GM12865 (cell line): Measurements from ENCODE around the gene GALNT2.

Source experiments
- DNase-seq: peaks from one replicate; pipeline ENCODE4 v3.0.0; 2010; ENCODE audit warnings: low read depth
- H3K4me3 ChIP-seq: 2 replicates; pipeline ENCODE4 v1.5.1; 2011; ENCODE audit warnings: mild to moderate bottlenecking, low read depth, low read length, control low read depth
- TF ChIP-seq, protein P1 (sequence below): IDR thresholded peaks from 2 replicates; pipeline ENCODE4 v1.5.1; 2011; ENCODE audit warnings: low read length, control low read depth, low read depth, inconsistent platforms; ENCODE audit not compliant: insufficient read depth; ENCODE audit errors: missing control alignments

Gene GALNT2

DNA sequence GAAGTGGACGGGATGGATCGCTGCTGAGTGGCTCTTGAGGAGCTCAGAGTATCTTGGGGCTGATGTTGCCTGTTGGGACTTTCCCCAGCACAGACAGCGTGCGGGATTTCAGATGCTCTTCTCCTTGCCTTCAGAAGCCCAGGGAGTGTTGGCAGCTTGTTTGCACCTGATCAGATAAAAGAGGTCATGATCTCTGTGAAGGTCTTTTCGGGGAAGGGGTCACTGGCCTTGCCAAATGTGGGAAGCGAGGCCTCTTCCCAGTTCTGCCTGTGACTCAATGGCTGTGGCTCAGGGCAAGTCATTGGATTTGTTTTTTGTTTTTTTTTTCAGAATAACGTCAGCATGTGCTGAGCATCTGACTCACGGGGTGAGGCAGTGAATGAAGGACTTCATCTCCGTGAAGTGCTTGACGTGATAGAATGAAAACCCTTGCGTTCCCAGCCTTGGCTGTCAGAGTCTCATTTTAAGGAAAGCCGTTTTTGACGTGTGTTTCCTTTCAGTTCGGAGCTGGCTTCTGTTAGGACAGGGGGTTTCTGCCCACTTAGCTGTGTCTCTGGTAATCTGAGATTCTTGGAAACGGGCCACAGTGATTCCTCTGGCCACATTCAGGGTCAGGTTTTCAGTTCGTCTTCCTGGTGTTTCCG is 46.7 kb downstream of the GALNT2 start:
- TF ChIP-seq, protein P1, sequence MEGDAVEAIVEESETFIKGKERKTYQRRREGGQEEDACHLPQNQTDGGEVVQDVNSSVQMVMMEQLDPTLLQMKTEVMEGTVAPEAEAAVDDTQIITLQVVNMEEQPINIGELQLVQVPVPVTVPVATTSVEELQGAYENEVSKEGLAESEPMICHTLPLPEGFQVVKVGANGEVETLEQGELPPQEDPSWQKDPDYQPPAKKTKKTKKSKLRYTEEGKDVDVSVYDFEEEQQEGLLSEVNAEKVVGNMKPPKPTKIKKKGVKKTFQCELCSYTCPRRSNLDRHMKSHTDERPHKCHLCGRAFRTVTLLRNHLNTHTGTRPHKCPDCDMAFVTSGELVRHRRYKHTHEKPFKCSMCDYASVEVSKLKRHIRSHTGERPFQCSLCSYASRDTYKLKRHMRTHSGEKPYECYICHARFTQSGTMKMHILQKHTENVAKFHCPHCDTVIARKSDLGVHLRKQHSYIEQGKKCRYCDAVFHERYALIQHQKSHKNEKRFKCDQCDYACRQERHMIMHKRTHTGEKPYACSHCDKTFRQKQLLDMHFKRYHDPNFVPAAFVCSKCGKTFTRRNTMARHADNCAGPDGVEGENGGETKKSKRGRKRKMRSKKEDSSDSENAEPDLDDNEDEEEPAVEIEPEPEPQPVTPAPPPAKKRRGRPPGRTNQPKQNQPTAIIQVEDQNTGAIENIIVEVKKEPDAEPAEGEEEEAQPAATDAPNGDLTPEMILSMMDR, result no peak
- no peak for DNase-seq
- no peak overlapping the region for H3K4me3 ChIP-seq

- DNase-seq, result no peak
- H3K4me3 ChIP-seq, result no peak overlapping the region
- TF ChIP-seq, protein P1, result no peak
Observed at GRCh38 chr1:230114237-230114651, 47.2 kb downstream of the GALNT2 start.

- H3K4me3 ChIP-seq, result no peak overlapping the region
- DNase-seq, result no peak
- TF ChIP-seq, protein P1, result no peak
Observed at GRCh38 chr1:230117694-230118093, 50.7 kb downstream of the GALNT2 start.

- TF ChIP-seq, protein P1, result no peak
- no peak overlapping the region for H3K4me3 ChIP-seq
- DNase-seq, result no peak
Observed at GRCh38 chr1:230119340-230119739, 52.3 kb downstream of the GALNT2 start.

- no peak overlapping the region for H3K4me3 ChIP-seq
- no peak for DNase-seq
- TF ChIP-seq, protein P1, result no peak
Observed at GRCh38 chr1:230120289-230120920, 53.4 kb downstream of the GALNT2 start.

DNA sequence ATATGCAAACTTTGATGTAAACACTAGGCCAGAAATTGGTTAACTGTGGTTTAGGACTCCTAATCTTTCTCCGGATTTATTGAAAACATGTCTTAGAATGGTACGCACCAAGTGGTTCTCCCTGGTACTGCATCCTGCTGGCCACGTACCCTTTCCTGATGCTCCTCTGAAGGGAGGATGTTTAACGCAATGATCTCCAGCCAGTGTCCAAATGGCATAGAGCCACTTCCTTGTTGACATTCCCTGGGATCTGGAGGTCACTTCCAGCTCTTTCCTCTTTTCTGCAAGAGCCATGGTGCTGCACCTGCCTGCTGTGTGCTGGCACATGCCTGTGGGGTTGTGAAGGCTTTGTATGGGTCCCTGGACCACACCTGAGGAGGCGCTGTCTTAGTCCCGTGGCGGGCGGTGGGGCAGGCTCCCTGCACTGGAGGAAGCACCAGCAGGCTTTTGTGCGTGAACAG is 53.9 kb downstream of the GALNT2 start:
- H3K4me3 ChIP-seq, result no peak overlapping the region
- DNase-seq, result peak; percentile 51
- TF ChIP-seq, protein P1, result peak; percentile 51
